Suppressor macrophage treated with lipopolysaccharide for 4 hours (primary cell): ENCODE measurements around the gene LCOR.

Source experiments
- DNase-seq: peaks from one replicate; pipeline ENCODE4 v3.0.0-alpha.2; 2020

LCOR gene

DNA sequence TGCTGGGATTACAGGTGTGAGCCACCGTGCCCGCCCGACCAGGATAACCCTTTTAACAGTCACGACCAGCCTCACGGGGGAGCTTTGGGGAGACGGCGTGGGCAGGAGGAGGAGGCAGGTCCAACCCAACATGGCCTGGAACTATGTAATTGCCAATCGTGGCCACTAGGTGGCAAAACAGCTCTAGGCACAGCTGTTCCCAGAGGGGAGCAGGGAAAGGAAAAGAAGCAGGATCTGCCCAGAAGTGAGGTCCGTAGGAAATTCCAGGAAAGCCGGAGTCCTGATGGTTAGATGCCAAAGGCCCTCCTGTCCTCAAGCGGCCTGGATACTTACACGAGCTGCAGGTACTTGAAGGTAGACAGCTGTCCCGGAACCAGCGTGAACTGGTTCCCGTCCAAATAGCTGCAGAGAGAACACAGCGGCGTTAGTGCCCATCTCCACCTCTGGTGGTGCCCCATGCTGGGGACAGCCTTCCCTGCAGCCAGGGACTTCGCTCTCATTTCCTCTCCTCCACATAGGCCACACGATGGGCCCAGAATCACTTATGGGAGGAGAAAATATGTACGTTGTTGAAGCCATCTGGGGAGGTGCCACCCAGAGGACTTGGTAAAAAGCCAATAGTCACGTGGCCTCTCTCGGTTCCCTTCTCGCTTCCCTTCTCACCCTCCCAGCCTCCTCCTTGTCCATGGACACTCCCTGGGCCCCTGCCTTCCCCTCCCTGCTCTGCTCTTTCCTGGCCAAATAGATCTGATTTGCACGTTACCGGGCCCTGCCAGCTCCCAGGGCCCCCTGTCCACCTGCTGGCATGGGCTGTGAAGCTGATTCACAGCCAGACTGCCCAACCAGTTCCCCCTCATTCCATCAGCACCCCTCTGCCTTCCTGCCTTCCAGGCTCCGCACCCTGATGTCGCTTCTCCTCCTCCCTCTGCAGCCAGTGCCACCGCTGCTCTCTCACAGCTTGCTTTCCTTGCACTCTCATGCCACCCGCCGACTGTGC, 205.6 kb downstream of the LCOR start:
- DNase-seq, result peak; percentile 79

DNA sequence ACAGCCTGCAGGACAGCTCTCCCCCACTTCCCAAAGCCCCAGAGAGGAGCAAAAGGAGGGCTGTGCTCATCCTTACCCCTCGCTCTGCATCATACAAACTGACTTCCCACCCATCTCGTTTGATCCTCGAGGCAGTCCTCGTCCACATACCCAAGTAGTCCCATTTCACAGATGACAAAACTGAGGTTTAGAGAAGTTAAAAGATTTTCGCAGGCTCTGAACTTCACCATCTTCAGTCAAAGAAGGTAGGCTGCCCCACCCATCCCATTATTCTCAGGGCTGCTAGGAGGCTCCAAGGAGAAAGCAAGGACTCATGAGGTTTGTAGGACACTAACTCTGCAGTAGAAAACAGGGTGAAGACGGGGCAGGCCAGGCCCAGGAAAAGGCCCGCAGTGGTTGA, 206.6 kb downstream of the LCOR start:
- no peak for DNase-seq

- DNase-seq, result no peak
Measured at GRCh38 chr10:97039538-97040247, 207.6 kb downstream of the LCOR start.

DNA sequence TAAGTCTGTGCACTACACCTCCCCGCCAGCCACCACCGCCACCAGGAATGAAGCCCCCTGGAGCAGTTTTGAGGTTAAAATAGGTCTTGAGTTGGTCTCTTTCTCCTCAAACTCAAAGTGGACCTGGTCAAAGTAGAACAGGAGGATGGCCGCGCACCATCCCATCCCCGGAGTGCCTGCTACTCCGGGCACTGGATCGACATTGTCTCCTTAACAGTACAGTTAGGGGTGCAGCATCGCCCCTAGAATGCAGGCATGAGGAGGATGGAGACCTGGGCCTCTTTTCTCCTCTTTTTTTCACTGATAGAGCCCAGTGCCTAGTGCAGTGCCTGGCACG, 208.1 kb downstream of the LCOR start:
- DNase-seq, result no peak

DNA sequence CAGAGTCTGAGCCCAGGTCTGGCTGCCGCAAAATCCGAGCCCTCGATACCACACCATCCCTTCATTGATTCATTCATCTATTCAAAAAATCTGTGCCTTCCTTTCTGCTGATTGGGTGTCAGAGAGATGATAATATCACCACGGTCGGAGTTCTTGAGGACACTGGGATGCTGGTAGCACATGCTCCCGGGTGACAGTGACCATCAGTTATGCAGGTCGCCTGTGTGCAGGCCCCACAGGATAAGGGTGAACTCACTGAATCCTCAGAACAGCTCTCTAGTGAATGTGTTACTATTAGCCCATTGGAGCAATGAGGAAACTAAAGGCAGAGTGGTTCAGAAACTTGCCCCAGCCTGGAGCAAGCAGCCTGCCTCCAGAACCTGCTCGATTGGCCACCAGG, 208.6 kb downstream of the LCOR start:
- no peak for DNase-seq

GRCh38 chr10:97042081-97042480, 210.0 kb downstream of the LCOR start:
- DNase-seq, result no peak

GRCh38 chr10:97042716-97043562, 210.8 kb downstream of the LCOR start:
- DNase-seq, result no peak

DNA sequence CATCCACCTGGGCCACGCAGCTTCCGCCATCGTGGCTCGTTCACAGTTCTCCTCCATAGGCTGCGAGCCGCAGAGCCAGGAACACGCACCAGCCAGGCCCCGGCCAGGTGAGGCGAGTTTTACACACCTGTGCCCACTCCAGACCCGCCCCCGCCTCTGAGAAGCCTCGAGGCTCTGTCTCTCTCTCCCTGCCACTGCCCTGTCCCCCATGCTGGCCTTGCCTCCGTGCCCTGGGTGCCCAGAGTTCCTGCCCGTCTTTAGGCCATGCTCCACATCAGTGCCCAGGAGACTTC, 211.4 kb downstream of the LCOR start:
- no peak for DNase-seq
